GM18867 (cell line): Measurements from ENCODE around the gene GPR55.

ENCODE experiments used
- ATAC-seq: cut with Tn5 transposase; IDR thresholded peaks from one replicate; pipeline ENCODE4 v1.9.1; 2021; ENCODE audit warnings: mild to moderate bottlenecking, moderate library complexity; ENCODE audit not compliant: unreplicated experiment

GPR55 gene

DNA sequence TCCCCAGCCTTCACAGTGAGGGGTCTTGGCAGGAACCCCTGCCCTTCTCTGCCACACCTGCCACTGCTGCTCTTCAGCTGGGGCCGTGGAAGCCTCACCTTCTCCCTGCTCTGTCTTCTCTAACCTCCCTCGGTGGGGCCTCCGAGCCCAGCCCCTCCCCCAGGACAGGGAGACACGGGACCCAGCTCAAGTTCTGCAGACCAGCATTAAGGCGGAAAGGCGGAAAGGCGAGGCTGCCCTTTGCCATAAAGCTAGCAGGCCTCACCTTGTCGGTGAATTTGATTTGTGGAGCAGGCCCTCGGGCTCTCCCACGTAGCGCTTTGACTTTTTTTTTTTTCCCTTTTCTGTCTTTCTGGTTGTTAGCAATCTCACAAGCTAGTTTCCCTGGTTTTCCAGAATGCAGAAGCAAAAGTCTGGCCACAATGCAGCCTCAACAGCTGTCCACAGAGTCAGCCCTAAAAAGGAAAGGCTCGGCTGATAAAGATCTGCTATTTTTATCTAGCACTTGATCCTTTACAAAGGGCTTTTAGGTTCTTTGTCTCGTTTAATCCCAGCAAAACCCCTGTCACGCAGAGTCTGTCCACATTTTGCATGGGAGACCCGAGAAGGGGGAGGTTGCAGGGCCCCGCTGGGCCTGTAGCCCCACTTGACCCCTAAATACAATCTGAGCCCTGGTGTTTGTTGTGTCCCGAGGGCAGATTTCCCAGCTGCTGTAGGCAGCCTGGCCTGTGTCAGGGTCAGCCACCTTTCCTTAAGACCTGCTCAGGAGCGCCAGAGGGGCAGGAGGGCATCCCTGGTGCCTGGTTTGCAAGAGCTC, 54.3 kb downstream of the GPR55 start:
- no peak for ATAC-seq

DNA sequence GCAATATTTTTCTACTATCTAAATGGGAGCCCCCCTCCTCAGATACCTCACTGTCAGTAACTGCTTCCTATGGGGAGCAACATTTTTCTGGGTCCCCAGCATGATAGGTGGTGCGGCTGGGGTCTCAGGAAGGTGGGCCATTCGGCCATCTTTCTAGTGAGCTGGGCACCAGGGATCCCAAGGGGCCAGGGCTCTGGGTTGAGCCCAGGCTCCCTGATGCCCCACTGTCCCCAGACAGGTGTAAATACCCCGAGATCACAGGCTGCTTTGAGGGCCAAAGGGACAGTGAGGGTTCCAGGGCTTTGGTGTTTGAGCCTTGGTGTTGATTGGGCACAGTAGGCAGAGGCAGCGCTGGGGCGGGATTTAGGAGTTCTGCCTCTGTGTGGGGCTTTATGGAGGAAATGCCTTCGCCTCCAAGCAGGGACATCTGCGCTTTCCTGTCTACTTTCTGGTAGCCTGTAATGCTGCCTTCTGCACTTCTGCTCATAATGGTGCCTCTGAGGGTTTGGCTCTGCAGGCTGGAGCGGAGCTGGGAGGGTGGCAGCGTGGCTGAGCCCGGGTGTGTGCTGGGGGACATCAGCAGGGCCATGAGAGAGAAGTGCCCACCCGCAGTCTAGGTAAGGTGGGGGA, 55.0 kb downstream of the GPR55 start:
- ATAC-seq, result no peak

DNA sequence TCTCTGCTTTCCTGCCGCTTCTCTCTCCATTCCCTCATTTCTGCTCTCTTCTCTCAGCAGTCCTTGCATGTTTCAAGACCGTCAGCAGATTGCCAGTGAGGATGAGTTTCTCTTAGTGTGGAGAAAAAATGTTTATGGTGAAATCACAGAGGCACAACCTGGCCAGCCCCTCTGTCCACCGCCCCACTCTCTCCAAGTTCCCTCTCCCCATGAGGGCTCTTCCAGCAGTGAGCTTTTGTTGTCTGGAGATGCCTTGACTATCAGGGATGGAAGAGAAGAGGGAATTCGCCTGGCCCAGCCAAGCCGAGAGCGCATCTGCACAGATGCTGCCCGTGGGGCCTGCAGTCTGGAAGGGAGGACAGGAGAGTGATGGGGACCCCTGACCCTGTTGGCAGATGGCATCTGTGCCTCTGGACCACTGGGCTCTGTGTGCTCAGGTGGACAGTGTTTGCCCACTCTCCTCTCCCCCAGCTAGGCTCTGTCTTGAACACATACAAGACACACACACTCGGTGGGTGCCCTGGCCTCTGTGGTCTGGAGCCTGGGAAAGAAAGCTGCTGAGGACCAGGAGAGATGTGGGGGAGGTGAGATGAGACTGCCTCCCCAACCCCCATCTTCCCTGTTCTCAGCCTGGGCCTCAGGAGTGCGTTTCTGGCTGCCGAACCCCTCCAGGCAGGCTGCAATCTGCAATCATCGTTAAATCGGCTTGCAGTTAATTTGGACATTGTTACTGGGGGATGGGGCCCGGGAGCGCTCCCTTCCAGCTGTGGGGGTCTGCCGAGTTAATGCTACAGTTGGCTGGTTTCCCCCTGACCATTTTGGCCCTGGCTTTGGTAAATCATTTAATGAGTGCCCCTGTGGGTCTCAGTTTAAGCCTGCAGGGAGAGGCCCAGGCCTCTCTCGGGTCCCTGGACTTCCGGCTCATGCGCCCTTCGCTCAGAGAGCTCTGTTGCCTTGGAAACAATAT, 55.8 kb downstream of the GPR55 start:
- ATAC-seq, result no peak

DNA sequence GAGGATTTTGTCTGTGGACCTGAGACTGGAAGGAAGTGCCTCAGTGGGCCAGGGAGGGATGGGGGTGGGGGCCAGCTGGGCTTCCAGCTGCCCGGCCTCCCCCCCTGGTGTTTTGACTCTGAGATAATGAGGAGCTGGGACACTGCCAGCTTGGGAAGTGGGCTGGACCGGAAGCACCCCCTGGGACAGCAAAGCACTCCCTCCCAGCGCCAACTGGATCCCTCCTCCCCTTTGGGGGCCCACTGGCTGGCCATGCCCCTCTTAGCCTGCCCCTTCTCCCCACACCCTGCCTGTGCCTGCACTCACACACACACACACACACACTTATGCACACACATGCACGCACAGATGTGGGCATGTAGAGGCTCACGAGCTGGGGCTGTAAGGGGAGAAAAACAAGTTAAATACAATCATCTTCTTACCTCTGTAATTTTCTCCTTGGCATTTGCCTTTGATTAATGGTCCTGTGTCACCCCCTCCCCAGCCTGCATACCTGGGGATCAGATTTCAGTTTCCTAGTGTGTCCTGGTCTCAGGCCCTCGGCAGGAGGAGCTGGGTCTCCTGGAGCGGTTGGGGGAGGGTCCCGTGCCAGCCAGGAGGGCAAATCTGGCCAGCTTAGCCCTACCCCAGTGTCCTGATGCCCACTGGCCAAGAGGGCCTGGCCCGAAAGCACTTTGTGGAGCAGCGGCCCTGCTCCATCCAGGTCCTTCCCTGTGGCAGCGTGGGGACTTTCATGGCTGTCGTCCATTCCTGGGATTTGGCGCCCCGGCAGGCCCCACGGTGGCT, 56.7 kb downstream of the GPR55 start:
- ATAC-seq, result no peak

DNA sequence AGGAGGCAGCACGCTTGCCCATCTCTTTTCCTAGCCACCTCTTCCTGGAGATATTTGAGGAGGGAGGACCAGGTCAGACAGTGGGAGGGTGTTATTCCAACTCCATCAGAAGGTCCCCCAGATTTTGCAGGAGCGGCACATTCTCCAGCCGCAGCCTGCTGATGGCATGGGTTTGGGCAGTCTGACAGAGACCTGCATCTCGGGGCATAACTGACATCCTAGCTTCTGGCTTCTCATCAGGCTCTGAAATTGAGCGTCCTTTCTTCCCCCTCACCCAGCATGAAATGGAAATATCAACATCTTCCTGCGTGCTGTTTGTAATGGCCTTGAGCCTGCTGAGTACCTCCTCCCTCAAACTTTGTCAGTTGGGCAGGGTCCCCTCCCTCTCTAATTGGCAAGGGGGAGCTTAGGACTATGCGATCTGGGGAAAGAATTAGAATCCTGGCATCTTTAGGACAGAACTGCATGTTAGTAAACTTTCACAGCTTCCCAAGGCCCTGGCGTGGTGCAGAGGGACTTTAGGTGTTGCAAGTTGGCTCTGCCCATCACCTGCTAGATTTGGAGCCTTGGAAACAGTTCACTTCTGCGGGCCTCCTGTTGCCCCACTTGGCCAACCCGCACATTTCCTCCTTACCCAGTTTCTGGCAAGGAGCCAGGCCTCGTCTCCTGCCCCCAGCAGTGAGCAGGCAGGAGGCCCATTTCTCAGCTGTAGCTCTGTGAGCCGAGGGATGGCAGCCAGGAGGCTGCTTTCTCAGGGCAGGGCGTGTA, 58.1 kb downstream of the GPR55 start:
- no peak for ATAC-seq

DNA sequence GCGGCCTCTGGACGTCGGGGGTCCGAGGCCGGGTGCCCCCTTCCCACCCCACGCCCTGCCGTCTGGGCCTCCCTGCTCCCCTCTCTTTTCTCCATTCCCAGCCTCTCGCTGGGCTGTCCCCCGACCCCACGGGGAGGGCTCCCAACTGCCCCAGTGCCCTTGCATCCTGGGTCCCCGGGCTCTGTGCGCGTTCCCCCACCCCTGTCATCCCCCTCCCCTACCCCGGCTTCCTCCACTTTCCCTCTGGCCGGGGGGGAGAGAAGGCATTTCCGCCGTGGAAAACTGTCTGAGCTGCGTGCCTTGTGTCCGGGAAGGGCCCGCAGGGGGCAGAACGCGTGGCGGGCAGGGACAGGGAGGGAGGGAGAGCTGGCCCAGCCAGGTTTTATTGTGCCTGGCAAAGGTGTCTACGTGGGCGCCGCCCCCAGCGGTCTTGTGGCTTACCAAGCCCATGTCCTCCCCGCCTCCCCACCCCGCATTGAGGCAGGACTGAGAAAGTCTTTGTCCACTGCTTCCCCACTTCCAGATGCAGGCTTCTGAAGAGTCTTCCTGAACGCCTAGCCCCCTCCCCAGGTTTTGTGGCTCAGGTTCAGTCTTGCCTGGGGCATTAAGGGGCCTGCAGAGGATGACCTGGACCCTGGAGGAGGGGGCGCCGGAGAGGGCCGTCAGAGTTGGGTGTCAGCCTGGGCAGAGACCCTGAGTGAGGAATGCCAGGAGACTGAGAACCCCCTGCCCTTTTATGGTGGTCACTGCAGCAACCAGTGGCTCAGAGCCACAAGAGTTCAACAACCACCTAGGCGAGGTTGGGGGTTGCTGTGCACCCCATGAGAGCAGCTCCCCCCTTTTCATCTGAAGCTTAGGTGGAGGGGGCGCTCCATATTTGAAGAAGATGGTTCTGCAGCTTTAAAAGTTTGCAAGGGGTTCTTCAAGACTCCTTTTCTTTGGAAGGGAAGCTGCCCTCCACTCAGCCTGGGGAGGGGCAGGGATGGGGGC, 59.0 kb downstream of the GPR55 start:
- ATAC-seq, result no peak

DNA sequence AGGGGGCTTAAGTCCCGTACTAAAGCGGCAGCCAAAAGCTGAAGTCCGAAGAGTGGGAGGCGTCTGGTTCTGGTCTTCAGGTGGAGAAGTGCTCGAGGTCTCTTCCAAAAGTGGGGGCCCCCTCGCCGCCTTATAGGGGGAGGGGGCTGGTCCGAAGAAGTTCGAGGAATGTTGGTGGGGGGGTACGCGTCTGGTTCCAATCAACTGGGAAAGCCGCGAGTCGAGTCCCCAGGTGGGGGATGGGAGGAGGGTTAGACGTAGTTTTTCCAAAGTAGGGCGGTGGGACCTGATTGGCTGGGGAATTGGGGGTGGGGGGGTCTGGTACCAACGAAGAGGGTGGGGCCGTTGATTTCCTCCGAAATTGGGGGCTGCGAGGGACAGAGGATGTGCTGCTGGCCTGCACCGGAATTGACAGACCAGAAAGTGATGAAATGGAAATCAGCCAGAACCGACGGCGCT, 59.7 kb downstream of the GPR55 start:
- ATAC-seq, result no peak

DNA sequence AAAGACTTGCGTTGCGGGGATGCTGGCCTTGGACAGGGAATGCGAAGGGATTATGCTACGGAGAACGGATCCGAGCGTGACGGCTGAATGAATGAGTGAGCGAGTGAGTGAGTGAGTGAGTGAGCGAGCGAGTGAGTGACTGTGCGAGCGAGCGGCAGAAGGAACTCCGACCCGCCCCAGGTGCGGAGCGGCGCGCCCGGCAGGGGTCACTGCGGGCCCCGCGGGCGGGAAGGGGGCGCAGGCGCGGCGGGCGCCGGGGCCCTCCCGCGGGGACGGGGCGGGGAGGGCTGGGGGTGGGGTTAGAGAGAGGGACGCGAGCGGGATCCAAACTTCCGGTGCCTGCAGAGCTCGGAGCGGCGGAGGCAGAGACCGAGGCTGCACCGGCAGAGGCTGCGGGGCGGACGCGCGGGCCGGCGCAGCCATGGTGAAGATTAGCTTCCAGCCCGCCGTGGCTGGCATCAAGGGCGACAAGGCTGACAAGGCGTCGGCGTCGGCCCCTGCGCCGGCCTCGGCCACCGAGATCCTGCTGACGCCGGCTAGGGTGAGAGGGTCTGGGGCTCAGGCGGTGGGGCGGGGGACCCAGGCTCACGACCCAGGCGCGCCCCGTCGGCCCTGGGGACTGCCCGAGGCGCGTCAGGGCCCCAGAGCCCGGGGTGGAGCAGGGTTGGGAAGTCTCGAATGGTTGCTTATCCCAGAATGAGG, 60.3 kb downstream of the GPR55 start, which contains the start of gene ITM2C:
Gene ITM2C, plus strand, starts transcription at position 338 of the 702 bp plus-strand sequence. Its CDS starts 84 bp downstream, at position 422.
- ATAC-seq, result peak; percentile 77

DNA sequence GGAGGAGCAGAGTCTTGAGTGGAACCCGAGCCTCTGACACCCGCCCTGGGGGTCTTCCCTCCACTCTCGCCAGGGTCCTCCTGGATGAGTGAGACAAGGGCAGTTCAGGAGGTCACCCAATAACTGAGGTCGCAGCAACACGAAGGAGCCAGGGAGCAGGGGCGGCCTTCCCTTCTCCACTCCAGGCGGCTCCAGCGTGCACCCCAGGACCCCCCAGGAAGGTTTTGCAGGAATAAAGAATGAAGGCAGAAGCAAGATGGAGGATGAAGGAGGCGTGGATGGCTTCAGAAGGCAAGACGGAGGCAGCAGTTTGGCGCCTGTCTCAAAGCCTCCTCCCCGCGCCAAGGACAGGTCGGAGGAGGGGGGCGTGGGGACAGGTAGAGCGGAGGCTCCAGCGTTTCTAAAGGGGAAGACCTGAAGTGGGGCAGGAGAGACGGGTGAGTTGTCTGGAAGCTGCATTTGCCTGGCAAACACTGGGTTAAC, 60.9 kb downstream of the GPR55 start:
- ATAC-seq, result no peak

DNA sequence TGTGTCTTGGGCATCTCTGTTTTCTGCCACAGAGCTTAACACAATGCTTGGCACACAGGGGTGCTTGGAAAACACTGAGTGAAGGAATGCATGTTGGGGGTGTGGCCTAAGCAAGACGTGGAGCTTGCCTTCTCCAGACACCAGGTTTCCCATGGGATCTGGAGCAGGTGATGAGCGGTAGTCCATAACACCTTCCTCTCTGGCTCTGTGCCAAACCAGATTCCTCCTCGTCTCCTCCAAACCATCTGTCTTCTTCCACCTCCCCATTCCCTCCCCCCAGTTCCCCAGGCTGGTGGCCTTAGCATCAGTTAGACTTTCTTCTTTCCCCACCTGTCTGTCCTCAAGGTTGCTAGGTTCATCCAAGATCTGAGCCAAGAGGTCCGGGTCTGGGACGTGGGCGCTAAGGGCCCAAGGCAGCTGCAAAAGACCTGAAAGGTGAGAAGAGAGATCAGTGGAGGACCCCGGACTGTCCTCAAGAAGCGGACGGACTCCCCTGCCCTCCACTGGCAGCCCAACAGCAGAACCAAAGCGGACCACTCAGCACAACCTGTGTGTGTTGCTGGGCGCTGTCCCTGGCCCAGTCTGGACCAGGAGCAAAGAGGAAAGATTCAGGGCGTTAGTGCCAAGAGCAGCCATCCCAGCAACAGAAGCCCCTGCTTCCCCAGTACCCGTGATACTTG, 61.5 kb downstream of the GPR55 start:
- no peak for ATAC-seq

DNA sequence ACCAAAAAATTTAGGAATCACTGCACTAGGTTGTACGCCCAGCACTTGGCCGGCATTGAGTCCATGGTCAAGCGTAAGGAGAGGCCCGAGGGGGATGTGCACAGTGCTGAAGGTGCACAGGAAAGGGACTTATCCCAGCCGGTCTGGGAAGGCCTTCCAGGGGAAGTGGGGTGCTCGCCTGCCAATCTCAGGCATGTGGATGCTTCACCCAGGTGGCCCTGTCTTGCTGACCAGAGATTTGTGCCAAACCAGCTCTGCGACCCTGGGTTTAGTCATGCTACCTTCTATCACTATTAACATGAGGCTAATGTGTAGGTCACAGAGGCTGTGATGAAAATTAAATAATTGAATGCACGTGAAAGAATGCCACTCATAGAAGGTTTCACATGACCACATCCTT, 62.0 kb downstream of the GPR55 start:
- no peak for ATAC-seq

DNA sequence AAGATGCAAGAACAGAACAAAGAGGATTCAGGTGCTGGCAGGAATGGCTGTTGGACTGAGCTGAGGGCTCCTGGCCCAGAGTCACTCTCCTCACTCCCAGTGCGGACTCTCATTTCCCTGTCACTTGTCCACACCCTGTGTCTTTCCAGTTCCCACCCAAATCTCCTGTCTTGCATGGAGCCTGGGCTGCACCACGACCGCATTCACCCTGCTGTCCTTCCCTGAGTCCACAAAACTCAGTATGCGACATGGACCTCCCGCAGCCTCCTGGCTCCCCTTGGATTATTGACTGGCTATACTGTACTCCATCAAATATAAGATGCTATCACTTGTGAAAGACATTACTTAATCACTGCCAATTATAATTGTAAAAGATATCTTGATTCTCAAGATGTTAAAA, 62.8 kb downstream of the GPR55 start:
- no peak for ATAC-seq

DNA sequence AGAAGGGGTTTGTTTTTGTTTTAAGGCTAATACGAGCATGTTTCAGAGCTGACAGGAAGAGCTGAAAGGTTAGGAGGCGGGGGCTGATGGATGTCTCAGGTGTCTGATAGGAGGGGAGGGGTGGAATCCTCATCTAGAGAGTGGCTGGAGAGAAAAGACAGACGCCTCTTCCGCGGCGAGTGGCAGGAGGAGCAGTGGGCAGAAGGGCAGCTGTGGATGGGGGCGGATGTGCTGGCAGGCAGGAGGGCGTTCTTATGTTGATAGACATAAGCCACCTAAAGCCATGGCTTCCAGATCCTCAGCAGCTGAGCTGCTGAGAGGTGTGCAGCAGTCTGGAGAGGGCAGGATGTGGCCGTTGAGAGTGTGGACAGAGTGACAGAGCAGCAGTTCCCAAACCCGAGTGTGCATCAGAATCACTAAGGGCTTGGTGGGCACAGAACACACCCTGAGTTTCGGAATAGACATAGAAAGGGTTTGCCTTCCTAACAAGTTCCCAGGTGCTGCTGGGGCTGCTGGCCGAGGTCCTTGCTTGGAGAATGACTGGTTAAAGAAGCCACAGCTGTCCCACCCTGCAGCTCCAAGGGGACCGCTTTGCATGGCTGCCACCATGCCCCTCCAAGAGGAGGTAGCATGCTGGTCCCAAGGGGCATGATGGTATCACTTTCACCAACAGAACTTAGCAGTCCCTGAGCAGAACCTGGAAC, 63.3 kb downstream of the GPR55 start:
- no peak for ATAC-seq
